ENCODE measurements around the gene TTC33. TPM values are rescaled to one million over a fixed set of nuclear protein-coding genes. Genes with fewer than 3 reads are reported as not detected.
"Not testable (repeated sequence)": the region's sequence is repeated elsewhere in the genome, so short reads cannot be mapped to it uniquely, and the experiment has no call there.

Gene TTC33
- total RNA-seq, 1 donor from 2014 or later: 11.7 TPM

- H3K27me3 Mint-ChIP-seq (ENCODE audit: unreplicated experiment): peaks cover 10% of the 10 kb centered on the region
- TF ChIP-seq, protein P1, sequence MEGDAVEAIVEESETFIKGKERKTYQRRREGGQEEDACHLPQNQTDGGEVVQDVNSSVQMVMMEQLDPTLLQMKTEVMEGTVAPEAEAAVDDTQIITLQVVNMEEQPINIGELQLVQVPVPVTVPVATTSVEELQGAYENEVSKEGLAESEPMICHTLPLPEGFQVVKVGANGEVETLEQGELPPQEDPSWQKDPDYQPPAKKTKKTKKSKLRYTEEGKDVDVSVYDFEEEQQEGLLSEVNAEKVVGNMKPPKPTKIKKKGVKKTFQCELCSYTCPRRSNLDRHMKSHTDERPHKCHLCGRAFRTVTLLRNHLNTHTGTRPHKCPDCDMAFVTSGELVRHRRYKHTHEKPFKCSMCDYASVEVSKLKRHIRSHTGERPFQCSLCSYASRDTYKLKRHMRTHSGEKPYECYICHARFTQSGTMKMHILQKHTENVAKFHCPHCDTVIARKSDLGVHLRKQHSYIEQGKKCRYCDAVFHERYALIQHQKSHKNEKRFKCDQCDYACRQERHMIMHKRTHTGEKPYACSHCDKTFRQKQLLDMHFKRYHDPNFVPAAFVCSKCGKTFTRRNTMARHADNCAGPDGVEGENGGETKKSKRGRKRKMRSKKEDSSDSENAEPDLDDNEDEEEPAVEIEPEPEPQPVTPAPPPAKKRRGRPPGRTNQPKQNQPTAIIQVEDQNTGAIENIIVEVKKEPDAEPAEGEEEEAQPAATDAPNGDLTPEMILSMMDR (IDR thresholded peaks at IDR 0.05; ENCODE audit: partially characterized antibody, unreplicated experiment): peak; percentile 89
- peak; percentile 95 for DNase-seq
- peaks cover 5% of the 10 kb centered on the region for H3K36me3 Mint-ChIP-seq (ENCODE audit: unreplicated experiment)
- H3K9me3 Mint-ChIP-seq (ENCODE audit: unreplicated experiment): peaks cover 9% of the 10 kb centered on the region
- H3K4me1 Mint-ChIP-seq (ENCODE audit: low read depth, unreplicated experiment): peaks cover 10% of the 10 kb centered on the region
- H3K27ac Mint-ChIP-seq (ENCODE audit: unreplicated experiment): peak within 1 kb of the TSS; percentile 97
- H3K4me3 Mint-ChIP-seq (ENCODE audit: unreplicated experiment): peak within 1 kb of the TSS; percentile 96
Measured at GRCh38 chr5:40798012-40798800, 42.4 kb upstream of the TTC33 start, which contains the start of gene PRKAA1. Gene PRKAA1, minus strand, starts transcription at chr5:40798374. Its CDS starts 185 bp downstream, at chr5:40798189.

DNA sequence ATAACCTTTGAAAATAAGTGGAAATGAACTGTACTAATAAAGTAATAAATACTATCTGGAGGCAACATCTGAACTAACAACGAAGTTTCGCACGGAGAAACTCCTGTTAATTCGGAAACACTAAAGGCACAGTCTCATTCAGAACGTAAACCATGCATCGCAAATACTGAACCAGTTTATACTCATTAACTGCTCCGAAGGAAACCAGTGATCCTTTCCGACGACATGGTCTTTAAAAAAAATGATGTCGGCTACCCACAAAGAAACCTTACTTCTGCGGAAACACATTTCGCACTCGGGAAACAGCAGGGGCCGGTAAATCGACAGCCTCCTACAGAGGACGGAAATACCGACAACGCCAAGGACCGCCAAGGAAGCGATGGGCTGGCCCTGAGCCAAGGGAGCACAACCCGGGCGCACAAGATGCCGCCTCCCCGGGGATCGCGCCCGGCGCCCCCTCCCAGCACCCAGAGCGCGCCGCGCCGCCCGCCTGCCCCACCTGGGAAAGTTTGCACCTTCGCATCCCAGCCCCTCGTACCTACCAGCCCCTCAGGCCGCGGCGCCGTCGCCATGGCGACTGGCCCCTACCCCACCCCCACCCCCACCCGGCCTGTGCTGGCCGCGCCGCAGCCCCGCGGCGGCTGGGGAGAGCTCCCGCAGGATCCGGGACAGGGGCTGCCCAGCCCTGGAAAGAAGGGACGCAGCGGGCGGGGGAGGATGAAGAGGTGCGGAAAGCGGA is 41.7 kb upstream of the TTC33 start:
- peak; percentile 74 for DNase-seq
- Mint-ChIP-seq H3K27me3 (ENCODE audit: unreplicated experiment) (peaks cover 10% of the 10 kb centered on the region), H3K36me3 (ENCODE audit: unreplicated experiment) (peaks cover 5% of the 10 kb centered on the region), H3K4me1 (ENCODE audit: low read depth, unreplicated experiment) (peaks cover 10% of the 10 kb centered on the region), H3K9me3 (ENCODE audit: unreplicated experiment) (peaks cover 9% of the 10 kb centered on the region), H3K27ac (ENCODE audit: unreplicated experiment) (peak overlapping the region; percentile 90), H3K4me3 (ENCODE audit: unreplicated experiment) (peak overlapping the region; percentile 90)
- TF ChIP-seq, protein P1 (IDR thresholded peaks at IDR 0.05; ENCODE audit: partially characterized antibody, unreplicated experiment): no peak

DNA sequence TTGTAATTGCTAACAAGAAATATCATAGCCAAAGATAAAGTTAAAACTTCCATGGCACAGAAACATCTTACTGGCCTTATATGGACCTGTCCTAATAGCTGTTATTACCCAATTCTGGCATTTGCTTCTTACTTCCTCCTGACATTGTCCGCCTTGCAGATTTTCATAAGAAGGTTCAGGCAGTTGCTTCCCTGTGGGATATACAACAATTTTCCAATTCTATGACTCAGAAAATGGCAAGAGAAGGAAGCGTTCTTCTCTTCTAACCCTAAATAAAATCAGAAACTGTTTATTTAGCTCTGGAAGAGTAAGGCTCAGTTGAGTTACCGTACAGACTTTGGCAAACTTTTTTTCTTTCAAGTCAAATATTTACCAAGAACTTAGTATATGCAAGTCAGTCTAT is 40.7 kb upstream of the TTC33 start:
- Mint-ChIP-seq H3K27me3 (ENCODE audit: unreplicated experiment) (peaks cover 7% of the 10 kb centered on the region), H3K4me3 (ENCODE audit: unreplicated experiment) (peak overlapping the region; percentile 57), H3K4me1 (ENCODE audit: low read depth, unreplicated experiment) (peaks cover 7% of the 10 kb centered on the region), H3K27ac (ENCODE audit: unreplicated experiment) (no peak overlapping the region), H3K9me3 (ENCODE audit: unreplicated experiment) (peaks cover 7% of the 10 kb centered on the region), H3K36me3 (ENCODE audit: unreplicated experiment) (peaks cover 5% of the 10 kb centered on the region)
- TF ChIP-seq, protein P1 (IDR thresholded peaks at IDR 0.05; ENCODE audit: partially characterized antibody, unreplicated experiment): no peak
- DNase-seq: no peak

- H3K4me3 Mint-ChIP-seq (ENCODE audit: unreplicated experiment); DNase-seq; H3K27ac Mint-ChIP-seq (ENCODE audit: unreplicated experiment); H3K4me1 Mint-ChIP-seq (ENCODE audit: low read depth, unreplicated experiment); H3K27me3 Mint-ChIP-seq (ENCODE audit: unreplicated experiment); H3K9me3 Mint-ChIP-seq (ENCODE audit: unreplicated experiment); H3K36me3 Mint-ChIP-seq (ENCODE audit: unreplicated experiment): not testable (repeated sequence)
Measured at GRCh38 chr5:40794877-40795276, 39.1 kb upstream of the TTC33 start.

GRCh38 chr5:40794340-40794739 is 38.6 kb upstream of the TTC33 start:
- H3K4me1 Mint-ChIP-seq (ENCODE audit: low read depth, unreplicated experiment); H3K4me3 Mint-ChIP-seq (ENCODE audit: unreplicated experiment); DNase-seq; H3K27ac Mint-ChIP-seq (ENCODE audit: unreplicated experiment); H3K36me3 Mint-ChIP-seq (ENCODE audit: unreplicated experiment); H3K27me3 Mint-ChIP-seq (ENCODE audit: unreplicated experiment); H3K9me3 Mint-ChIP-seq (ENCODE audit: unreplicated experiment): not testable (repeated sequence)

- H3K36me3 Mint-ChIP-seq (ENCODE audit: unreplicated experiment); H3K27me3 Mint-ChIP-seq (ENCODE audit: unreplicated experiment); H3K27ac Mint-ChIP-seq (ENCODE audit: unreplicated experiment); H3K9me3 Mint-ChIP-seq (ENCODE audit: unreplicated experiment); H3K4me1 Mint-ChIP-seq (ENCODE audit: low read depth, unreplicated experiment); DNase-seq; H3K4me3 Mint-ChIP-seq (ENCODE audit: unreplicated experiment): not testable (repeated sequence)
Measured at GRCh38 chr5:40792691-40793090, 36.9 kb upstream of the TTC33 start.

All from glutamatergic neuron (in vitro differentiated cells).